DND-41 (cell line): ENCODE data around the gene ITGB1.

Experiments
- ATAC-seq: fragments of 200-7000 bp; cut with Tn5 transposase; 3 replicates; pipeline ENCODE4 v1.9.1; 2021; ENCODE audit warnings: low read depth; ENCODE audit not compliant: insufficient read depth
- DNase-seq: peaks from one replicate; pipeline ENCODE4 v3.0.0-alpha.2; 2020
- H2AFZ ChIP-seq: 2 replicates; pipeline ENCODE4 v1.6.0; 2012; ENCODE audit warnings: low read depth, low read length
- H3K27ac ChIP-seq: 2 replicates; pipeline ENCODE4 v1.5.1; 2012; ENCODE audit warnings: low read length, inconsistent platforms
- H3K27me3 ChIP-seq: fragments of 200-600 bp; sonication (generic); 2 replicates; pipeline ENCODE4 v1.6.0; 2012; ENCODE audit warnings: low read length, mild to moderate bottlenecking, inconsistent platforms; ENCODE audit not compliant: insufficient read depth, poor library complexity
- H3K36me3 ChIP-seq: 2 replicates; pipeline ENCODE4 v1.5.1; 2012; ENCODE audit warnings: low read length, inconsistent platforms; ENCODE audit not compliant: insufficient read depth
- H3K4me1 ChIP-seq: 2 replicates; pipeline ENCODE4 v1.5.1; 2012; ENCODE audit warnings: mild to moderate bottlenecking, low read length; ENCODE audit not compliant: insufficient read depth
- H3K4me2 ChIP-seq: 2 replicates; pipeline ENCODE4 v1.6.0; 2012; ENCODE audit warnings: mild to moderate bottlenecking, moderate library complexity, low read length, inconsistent platforms; ENCODE audit not compliant: insufficient read depth
- H3K4me3 ChIP-seq, 2 experiments: fragments of 200-600 bp in 1 of 2; shearing (Covaris generic) in 1 of 2; 2 replicates each; pipeline ENCODE4 v1.5.1; 2012 to 2016; ENCODE audit warnings: inconsistent platforms in 2 of 2, low read length in 2 of 2, mild to moderate bottlenecking in 2 of 2, low read depth in 1 of 2, moderate library complexity in 1 of 2
- H3K79me2 ChIP-seq: 2 replicates; pipeline ENCODE4 v1.6.0; 2012; ENCODE audit warnings: low read length, inconsistent platforms; ENCODE audit not compliant: insufficient read depth
- H3K9ac ChIP-seq: 2 replicates; pipeline ENCODE4 v1.6.0; 2012; ENCODE audit warnings: low read depth, mild to moderate bottlenecking, inconsistent platforms, low read length, moderate library complexity
- H3K9me3 ChIP-seq: 2 replicates; pipeline ENCODE4 v1.5.1; 2012; ENCODE audit warnings: low read length, moderate library complexity, mild to moderate bottlenecking, inconsistent platforms; ENCODE audit not compliant: insufficient read depth, severe bottlenecking
- H4K20me1 ChIP-seq: 2 replicates; pipeline ENCODE4 v1.6.0; 2012; ENCODE audit warnings: low read length; ENCODE audit not compliant: insufficient read depth
- EZH2 ChIP-seq: IDR thresholded peaks from 3 replicates; pipeline ENCODE4 v1.6.1; 2012; ENCODE audit warnings: borderline replicate concordance, low read depth, mild to moderate bottlenecking, moderate library complexity, low read length, inconsistent platforms; ENCODE audit not compliant: severe bottlenecking
- TF ChIP-seq, protein P1 (sequence below): IDR thresholded peaks from 2 replicates; pipeline ENCODE4 v1.5.1; 2012; ENCODE audit warnings: borderline replicate concordance, low read length, moderate library complexity, mild to moderate bottlenecking; ENCODE audit not compliant: poor library complexity, severe bottlenecking; ENCODE audit errors: extremely low read depth

ITGB1 gene

DNA sequence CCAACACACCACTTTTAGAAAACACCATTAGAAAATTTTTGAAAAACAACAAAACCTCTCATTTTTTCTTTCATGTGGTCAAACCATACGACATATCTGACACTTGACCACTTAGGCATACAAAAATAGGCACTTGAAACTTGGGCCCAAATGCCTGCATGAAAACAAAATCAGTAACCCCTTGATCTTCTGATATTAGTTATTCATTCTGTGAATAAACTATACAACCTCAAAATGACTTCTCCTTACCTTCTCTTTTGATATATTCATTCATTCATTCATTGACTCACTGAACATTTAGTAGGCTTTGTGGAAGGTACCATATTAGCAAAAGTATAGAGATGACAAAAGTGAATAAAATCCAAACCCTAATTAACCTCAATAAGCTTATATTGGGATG is 26.4 kb downstream of the ITGB1 start:
- no peak for DNase-seq
- H3K4me2 ChIP-seq = no peak overlapping the region
- H3K9ac ChIP-seq = no peak overlapping the region
- H3K9me3 ChIP-seq = no peaks in the 10 kb centered on the region
- TF ChIP-seq, protein P1, sequence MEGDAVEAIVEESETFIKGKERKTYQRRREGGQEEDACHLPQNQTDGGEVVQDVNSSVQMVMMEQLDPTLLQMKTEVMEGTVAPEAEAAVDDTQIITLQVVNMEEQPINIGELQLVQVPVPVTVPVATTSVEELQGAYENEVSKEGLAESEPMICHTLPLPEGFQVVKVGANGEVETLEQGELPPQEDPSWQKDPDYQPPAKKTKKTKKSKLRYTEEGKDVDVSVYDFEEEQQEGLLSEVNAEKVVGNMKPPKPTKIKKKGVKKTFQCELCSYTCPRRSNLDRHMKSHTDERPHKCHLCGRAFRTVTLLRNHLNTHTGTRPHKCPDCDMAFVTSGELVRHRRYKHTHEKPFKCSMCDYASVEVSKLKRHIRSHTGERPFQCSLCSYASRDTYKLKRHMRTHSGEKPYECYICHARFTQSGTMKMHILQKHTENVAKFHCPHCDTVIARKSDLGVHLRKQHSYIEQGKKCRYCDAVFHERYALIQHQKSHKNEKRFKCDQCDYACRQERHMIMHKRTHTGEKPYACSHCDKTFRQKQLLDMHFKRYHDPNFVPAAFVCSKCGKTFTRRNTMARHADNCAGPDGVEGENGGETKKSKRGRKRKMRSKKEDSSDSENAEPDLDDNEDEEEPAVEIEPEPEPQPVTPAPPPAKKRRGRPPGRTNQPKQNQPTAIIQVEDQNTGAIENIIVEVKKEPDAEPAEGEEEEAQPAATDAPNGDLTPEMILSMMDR = no peak
- no peak for TF ChIP-seq EZH2
- H4K20me1 ChIP-seq = peaks cover 9% of the 10 kb centered on the region; the same call in 1 of the 2 replicates
- no peak overlapping the region for H3K4me3 ChIP-seq
- peaks cover 27% of the 10 kb centered on the region for H3K79me2 ChIP-seq
- H3K36me3 ChIP-seq = peaks cover 66% of the 10 kb centered on the region
- H2AFZ ChIP-seq = no peak overlapping the region
- no peaks in the 10 kb centered on the region for H3K27me3 ChIP-seq
- H3K4me1 ChIP-seq = no peaks in the 10 kb centered on the region
- no peak for ATAC-seq
- no peak overlapping the region for H3K27ac ChIP-seq

DNA sequence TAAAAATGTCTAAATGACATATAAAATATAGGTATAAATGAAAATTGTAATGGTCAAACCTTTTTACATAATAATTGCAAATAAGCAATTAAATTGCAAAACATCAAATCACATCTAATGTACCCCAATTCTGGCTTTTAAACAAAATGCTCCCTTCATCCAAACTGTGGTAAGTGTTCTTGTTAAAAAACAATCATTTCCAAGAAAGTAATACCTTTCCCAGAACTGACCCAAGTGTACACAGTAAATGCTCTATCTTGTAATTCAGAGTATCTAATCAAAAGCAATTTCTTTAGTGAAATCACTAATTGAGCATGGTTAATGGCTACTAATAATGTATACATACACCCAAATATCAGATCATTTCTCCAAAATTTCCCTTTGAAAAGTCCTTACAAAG is 28.0 kb downstream of the ITGB1 start:
- Histone ChIP-seq H3K27me3 (no peaks in the 10 kb centered on the region), H3K36me3 (peaks cover 73% of the 10 kb centered on the region), H3K9me3 (no peaks in the 10 kb centered on the region), H3K9ac (no peak overlapping the region), H3K79me2 (peaks cover 12% of the 10 kb centered on the region), H2AFZ (no peak overlapping the region), H4K20me1 (no peaks in the 10 kb centered on the region), H3K4me3 (no peak overlapping the region), H3K4me2 (no peak overlapping the region), H3K27ac (no peak overlapping the region), H3K4me1 (no peaks in the 10 kb centered on the region)
- ATAC-seq = no peak
- TF ChIP-seq EZH2 = no peak
- TF ChIP-seq, protein P1 = no peak
- DNase-seq = no peak

- Histone ChIP-seq H3K27ac (no peak overlapping the region), H3K79me2 (peaks cover 9% of the 10 kb centered on the region; the same call in 1 of the 2 replicates), H3K4me3 (no peak overlapping the region), H3K4me1 (no peaks in the 10 kb centered on the region), H2AFZ (no peak overlapping the region), H4K20me1 (no peaks in the 10 kb centered on the region), H3K4me2 (no peak overlapping the region), H3K27me3 (no peaks in the 10 kb centered on the region), H3K9me3 (no peaks in the 10 kb centered on the region), H3K36me3 (peaks cover 73% of the 10 kb centered on the region), H3K9ac (no peak overlapping the region)
- no peak for DNase-seq
- no peak for ATAC-seq
- TF ChIP-seq EZH2 = no peak
- TF ChIP-seq, protein P1 = no peak
These were observed 28.4 kb downstream of the ITGB1 start for GRCh38 chr10:32929634-32930033.

DNA sequence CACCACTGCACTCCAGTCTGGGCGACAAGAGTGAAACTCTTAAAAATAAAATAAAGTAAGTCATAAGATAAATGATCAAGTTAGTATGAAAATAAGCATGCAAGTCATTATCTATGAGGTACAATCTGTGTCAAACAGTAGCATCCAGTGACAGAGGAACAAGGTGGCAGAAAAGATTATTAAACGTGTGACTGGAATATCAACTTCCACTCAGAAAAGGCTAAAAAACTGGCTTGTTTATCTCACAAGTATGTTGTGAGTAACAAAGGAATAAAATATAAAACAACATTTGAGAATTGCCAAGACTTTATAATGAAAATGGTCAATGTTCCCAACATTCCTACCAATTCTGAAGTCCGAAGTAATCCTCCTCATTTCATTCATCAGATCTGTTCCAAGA is 30.3 kb downstream of the ITGB1 start:
- no peak for TF ChIP-seq EZH2
- TF ChIP-seq, protein P1 = no peak
- Histone ChIP-seq H3K9me3 (no peaks in the 10 kb centered on the region), H3K36me3 (peaks cover 79% of the 10 kb centered on the region), H3K27me3 (no peaks in the 10 kb centered on the region), H3K9ac (no peak overlapping the region), H3K79me2 (0 out of 2 replicates have a peak, but pooled peaks cover 5% of the 10 kb centered on the region), H3K4me3 (no peak overlapping the region), H2AFZ (no peak overlapping the region), H3K4me1 (no peaks in the 10 kb centered on the region), H3K4me2 (no peak overlapping the region), H4K20me1 (no peaks in the 10 kb centered on the region), H3K27ac (no peak overlapping the region)
- no peak for DNase-seq
- ATAC-seq = no peak
